ENCODE results near the gene WWOX.

- TF ChIP-seq CTCF (conservative IDR thresholded peaks at IDR 0.05 in 1 of 2, IDR thresholded peaks at IDR 0.05 in 1 of 2; ENCODE audit: extremely low read depth in 1 of 2, insufficient read depth in 1 of 2, low read depth in 1 of 2, low read length in 2 of 2) (no peak), EZH2 (IDR thresholded peaks at IDR 0.05; ENCODE audit: borderline replicate concordance, low read length) (no peak)
Observed at GRCh38 chr16:78362524-78363135, 263.2 kb downstream of the WWOX start.

Data from mammary epithelial cell (primary cell).